Measurements from ENCODE around the gene CAPZB.

The CAPZB gene

DNA sequence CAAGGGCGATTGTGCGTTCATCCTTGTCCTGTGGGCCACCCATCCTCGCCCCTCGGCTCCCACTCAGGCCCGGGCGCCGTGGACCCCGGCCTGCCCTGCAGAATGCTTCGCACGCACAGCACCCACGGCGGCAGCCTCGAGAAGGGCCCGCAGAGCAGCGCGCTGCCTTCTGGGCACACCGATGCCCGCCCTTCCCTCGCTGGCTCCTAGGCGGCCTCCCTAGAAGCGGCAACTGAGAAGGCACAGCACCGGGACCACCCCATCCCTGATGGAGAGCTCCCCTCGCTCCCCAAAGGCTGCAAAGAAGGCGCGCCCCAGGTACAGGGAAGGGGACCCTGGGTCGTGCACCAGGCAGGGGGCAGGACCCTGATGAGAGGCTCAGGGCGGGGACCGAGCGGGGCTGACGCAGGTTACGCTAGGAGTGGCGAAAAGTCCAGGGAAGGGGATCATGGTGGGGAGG lies 971 bp downstream of the CAPZB start:
- Histone ChIP-seq H3K27ac (ENCODE audit: low read length) (peak overlapping the region; percentile 79), H3K79me2 (ENCODE audit: insufficient read depth, low read length) (peaks cover 70% of the 10 kb centered on the region), H4K20me1 (ENCODE audit: insufficient read depth, low read length) (peaks cover 57% of the 10 kb centered on the region), H3K4me1 (ENCODE audit: insufficient read depth, low read length) (peaks cover 47% of the 10 kb centered on the region), H3K9me3 (ENCODE audit: insufficient read depth, low read length, severe bottlenecking) (no peaks in the 10 kb centered on the region), H3K27me3 (ENCODE audit: insufficient read depth, low read length, poor library complexity) (no peaks in the 10 kb centered on the region), H3K36me3 (ENCODE audit: insufficient read depth, low read length) (peaks cover 31% of the 10 kb centered on the region), H2AFZ (ENCODE audit: low read depth, low read length) (no peak overlapping the region), H3K9ac (ENCODE audit: low read depth, low read length) (peak overlapping the region; percentile 74), H3K4me3 (ENCODE audit: low read depth in 1 of 2, low read length in 2 of 2) (peak overlapping the region; percentile 54 to 65), H3K4me2 (ENCODE audit: insufficient read depth, low read length) (peak overlapping the region; percentile 86)
- peak; percentile 17 for DNase-seq
- TF ChIP-seq, protein P1, sequence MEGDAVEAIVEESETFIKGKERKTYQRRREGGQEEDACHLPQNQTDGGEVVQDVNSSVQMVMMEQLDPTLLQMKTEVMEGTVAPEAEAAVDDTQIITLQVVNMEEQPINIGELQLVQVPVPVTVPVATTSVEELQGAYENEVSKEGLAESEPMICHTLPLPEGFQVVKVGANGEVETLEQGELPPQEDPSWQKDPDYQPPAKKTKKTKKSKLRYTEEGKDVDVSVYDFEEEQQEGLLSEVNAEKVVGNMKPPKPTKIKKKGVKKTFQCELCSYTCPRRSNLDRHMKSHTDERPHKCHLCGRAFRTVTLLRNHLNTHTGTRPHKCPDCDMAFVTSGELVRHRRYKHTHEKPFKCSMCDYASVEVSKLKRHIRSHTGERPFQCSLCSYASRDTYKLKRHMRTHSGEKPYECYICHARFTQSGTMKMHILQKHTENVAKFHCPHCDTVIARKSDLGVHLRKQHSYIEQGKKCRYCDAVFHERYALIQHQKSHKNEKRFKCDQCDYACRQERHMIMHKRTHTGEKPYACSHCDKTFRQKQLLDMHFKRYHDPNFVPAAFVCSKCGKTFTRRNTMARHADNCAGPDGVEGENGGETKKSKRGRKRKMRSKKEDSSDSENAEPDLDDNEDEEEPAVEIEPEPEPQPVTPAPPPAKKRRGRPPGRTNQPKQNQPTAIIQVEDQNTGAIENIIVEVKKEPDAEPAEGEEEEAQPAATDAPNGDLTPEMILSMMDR (IDR thresholded peaks at IDR 0.05; ENCODE audit: borderline replicate concordance, extremely low read depth, low read length, poor library complexity, severe bottlenecking): no peak
- no peak for TF ChIP-seq EZH2 (IDR thresholded peaks at IDR 0.05; ENCODE audit: borderline replicate concordance, low read depth, low read length, severe bottlenecking)
- no peak for ATAC-seq (ENCODE audit: insufficient read depth, low read depth)

GRCh38 chr1:19483691-19484090 lies 1.6 kb downstream of the CAPZB start:
- Histone ChIP-seq H3K4me3 (ENCODE audit: low read depth in 1 of 2, low read length in 2 of 2) (peak overlapping the region in 1 of 2 experiments; percentile 65; a peak in 3 of 4 replicates), H3K9me3 (ENCODE audit: insufficient read depth, low read length, severe bottlenecking) (no peaks in the 10 kb centered on the region), H3K9ac (ENCODE audit: low read depth, low read length) (peak overlapping the region; percentile 74), H3K79me2 (ENCODE audit: insufficient read depth, low read length) (peaks cover 77% of the 10 kb centered on the region), H3K36me3 (ENCODE audit: insufficient read depth, low read length) (peaks cover 36% of the 10 kb centered on the region), H3K4me2 (ENCODE audit: insufficient read depth, low read length) (peak overlapping the region; percentile 86), H3K27me3 (ENCODE audit: insufficient read depth, low read length, poor library complexity) (no peaks in the 10 kb centered on the region), H2AFZ (ENCODE audit: low read depth, low read length) (no peak overlapping the region), H3K4me1 (ENCODE audit: insufficient read depth, low read length) (peaks cover 47% of the 10 kb centered on the region), H3K27ac (ENCODE audit: low read length) (peak overlapping the region; percentile 79), H4K20me1 (ENCODE audit: insufficient read depth, low read length) (peaks cover 63% of the 10 kb centered on the region)
- TF ChIP-seq, protein P1 (IDR thresholded peaks at IDR 0.05; ENCODE audit: borderline replicate concordance, extremely low read depth, low read length, poor library complexity, severe bottlenecking): no peak
- no peak for TF ChIP-seq EZH2 (IDR thresholded peaks at IDR 0.05; ENCODE audit: borderline replicate concordance, low read depth, low read length, severe bottlenecking)
- ATAC-seq (ENCODE audit: insufficient read depth, low read depth) (no peak), DNase-seq (no peak)

GRCh38 chr1:19483261-19483660 lies 2.1 kb downstream of the CAPZB start:
- no peak for TF ChIP-seq EZH2 (IDR thresholded peaks at IDR 0.05; ENCODE audit: borderline replicate concordance, low read depth, low read length, severe bottlenecking)
- TF ChIP-seq, protein P1 (IDR thresholded peaks at IDR 0.05; ENCODE audit: borderline replicate concordance, extremely low read depth, low read length, poor library complexity, severe bottlenecking): no peak
- peak overlapping the region; percentile 86 for H3K4me2 ChIP-seq (ENCODE audit: insufficient read depth, low read length)
- peaks cover 40% of the 10 kb centered on the region for H3K36me3 ChIP-seq (ENCODE audit: insufficient read depth, low read length)
- peaks cover 47% of the 10 kb centered on the region for H3K4me1 ChIP-seq (ENCODE audit: insufficient read depth, low read length)
- peak overlapping the region; percentile 74; the same call in 1 of the 2 replicates for H3K9ac ChIP-seq (ENCODE audit: low read depth, low read length)
- H3K9me3 ChIP-seq (ENCODE audit: insufficient read depth, low read length, severe bottlenecking): no peaks in the 10 kb centered on the region
- H3K27ac ChIP-seq (ENCODE audit: low read length): peak overlapping the region; percentile 79; the same call in 1 of the 2 replicates
- ATAC-seq (ENCODE audit: insufficient read depth, low read depth) (no peak), DNase-seq (no peak)
- H3K4me3 ChIP-seq (ENCODE audit: low read depth in 1 of 2, low read length in 2 of 2): peak overlapping the region in 1 of 2 experiments; percentile 65; a peak in 3 of 4 replicates
- no peak overlapping the region for H2AFZ ChIP-seq (ENCODE audit: low read depth, low read length)
- H3K79me2 ChIP-seq (ENCODE audit: insufficient read depth, low read length): peaks cover 81% of the 10 kb centered on the region
- H3K27me3 ChIP-seq (ENCODE audit: insufficient read depth, low read length, poor library complexity): no peaks in the 10 kb centered on the region
- peaks cover 68% of the 10 kb centered on the region for H4K20me1 ChIP-seq (ENCODE audit: insufficient read depth, low read length)

Measured in DND-41 (cell line).